IPS-18c (cell line): ENCODE data around the gene PLXNC1.

Source experiments
- H3K4me3 ChIP-seq: 2 replicates; pipeline ENCODE4 v1.7.0; 2013; ENCODE audit warnings: low read depth, mild to moderate bottlenecking, low read length, moderate library complexity; ENCODE audit not compliant: insufficient read depth
- H3K9me3 ChIP-seq: one replicate; pipeline ENCODE4 v1.6.1; 2013; ENCODE audit warnings: mild to moderate bottlenecking, low read length, moderate library complexity; ENCODE audit not compliant: control insufficient read depth, insufficient read depth

The PLXNC1 gene

GRCh38 chr12:94230357-94230905 lies 82.1 kb downstream of the PLXNC1 start:
- Histone ChIP-seq H3K9me3 (no peaks in the 10 kb centered on the region), H3K4me3 (no peak overlapping the region)

DNA sequence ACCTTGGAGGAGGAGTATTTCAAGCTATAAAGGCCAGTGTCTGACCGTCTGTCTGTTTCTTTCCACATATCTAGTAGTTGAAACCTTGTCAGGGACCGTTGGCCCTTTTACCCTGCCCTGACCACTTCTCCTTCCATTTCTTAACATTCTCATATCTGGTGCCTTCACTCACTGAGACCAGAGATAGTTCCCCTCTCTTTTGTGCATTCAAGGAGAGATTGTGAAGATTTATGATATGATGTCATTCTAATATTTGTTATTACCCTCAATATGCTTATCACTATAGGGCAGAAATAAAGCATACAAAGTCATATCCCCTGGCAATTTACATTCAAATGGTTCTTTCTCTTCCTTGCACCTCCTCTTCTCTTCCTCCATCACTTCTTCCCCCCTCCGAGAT lies 83.3 kb downstream of the PLXNC1 start:
- no peaks in the 10 kb centered on the region for H3K9me3 ChIP-seq
- no peak overlapping the region for H3K4me3 ChIP-seq

- no peaks in the 10 kb centered on the region for H3K9me3 ChIP-seq
- H3K4me3 ChIP-seq = no peak overlapping the region
These were observed 87.5 kb downstream of the PLXNC1 start for GRCh38 chr12:94235848-94236247.

DNA sequence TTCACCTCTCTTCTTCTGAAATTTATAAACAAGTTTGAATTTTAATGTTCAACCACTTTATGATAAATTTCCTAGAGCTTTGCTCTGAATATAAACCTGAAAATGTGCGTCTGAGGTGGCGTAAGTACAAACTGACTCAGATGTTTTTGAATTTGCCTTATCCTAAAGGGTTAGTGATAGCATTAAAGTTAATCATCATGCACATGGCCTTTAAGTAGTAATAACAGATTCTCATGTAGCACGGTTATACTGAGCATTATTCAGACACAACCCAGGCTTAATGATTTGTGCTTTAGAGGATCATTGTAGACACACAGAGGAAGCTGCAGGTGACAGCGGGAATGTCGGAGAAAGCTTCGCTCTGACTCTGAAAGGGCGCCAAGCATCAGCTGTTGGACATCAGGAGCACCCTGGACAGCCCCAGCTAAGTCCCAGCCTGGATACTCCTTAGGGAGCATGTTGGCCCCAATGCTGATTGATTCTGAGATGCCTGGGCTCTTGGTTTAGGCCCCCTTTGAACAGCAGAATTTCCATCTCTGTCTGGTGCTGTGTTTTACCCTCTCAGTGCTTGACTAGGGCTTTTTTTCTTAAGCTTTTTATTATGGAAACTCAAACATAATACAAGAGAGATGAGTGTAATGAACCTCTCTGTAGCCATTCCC lies 91.1 kb downstream of the PLXNC1 start:
- no peaks in the 10 kb centered on the region for H3K9me3 ChIP-seq
- no peak overlapping the region for H3K4me3 ChIP-seq

- Histone ChIP-seq H3K9me3 (no peaks in the 10 kb centered on the region), H3K4me3 (no peak overlapping the region)
These were observed 91.8 kb downstream of the PLXNC1 start for GRCh38 chr12:94240171-94240570.

- Histone ChIP-seq H3K9me3 (no peaks in the 10 kb centered on the region), H3K4me3 (no peak overlapping the region)
These were observed 94.5 kb downstream of the PLXNC1 start for GRCh38 chr12:94242901-94243300.

DNA sequence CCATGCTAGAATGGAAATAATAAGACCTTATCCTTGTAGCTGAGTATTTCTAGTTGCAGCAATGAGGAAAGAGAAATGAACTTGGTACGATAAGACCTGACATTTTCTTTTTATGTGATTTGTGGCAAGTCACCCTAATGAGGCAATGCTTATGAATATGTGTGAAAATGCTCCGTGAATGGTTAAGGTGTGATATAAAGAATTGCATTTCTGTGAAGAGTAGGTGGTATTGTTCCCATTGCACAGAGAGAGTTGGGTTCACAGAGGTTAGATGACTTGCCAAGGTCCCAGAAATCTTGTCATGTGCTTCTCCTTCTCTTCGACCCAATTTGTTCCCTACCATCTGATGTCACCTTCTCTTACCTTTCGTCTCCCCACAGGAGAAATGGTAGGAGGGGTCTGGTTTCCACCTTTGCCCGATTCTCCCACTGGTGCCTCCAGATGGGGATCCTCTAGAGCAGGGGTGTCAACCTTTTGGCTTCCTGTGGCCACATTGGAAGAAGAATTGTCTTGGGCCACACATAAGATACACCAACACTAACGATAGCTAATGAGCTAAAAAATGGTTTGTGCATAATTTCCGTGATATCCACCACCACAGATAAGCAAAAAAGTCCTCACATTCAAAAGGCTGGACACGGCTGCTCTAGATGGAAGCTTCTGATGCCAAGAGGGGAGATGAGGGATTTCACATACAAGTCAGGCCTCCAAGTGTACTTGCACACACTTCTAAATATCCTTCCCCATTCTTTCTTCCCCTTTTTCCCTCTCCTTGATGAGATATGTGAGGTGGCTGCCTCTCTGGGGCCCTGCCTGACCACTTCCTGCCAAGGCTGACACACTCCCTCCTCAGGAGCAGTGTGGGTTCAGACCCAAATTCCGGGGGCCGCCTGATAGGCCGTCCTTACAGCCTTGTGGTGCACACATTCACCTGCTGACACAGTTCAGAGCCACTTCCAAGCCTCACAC lies 96.1 kb downstream of the PLXNC1 start:
- H3K4me3 ChIP-seq = no peak overlapping the region

GRCh38 chr12:94245631-94246383 lies 97.4 kb downstream of the PLXNC1 start:
- H3K4me3 ChIP-seq = no peak overlapping the region
- H3K9me3 ChIP-seq = no peaks in the 10 kb centered on the region

More for the DNA sequence above, 96.1 kb downstream of the PLXNC1 start:
- H3K9me3 ChIP-seq = no peaks in the 10 kb centered on the region

GRCh38 chr12:94247246-94247645 lies 98.9 kb downstream of the PLXNC1 start:
- Histone ChIP-seq H3K4me3 (no peak overlapping the region), H3K9me3 (no peaks in the 10 kb centered on the region)

DNA sequence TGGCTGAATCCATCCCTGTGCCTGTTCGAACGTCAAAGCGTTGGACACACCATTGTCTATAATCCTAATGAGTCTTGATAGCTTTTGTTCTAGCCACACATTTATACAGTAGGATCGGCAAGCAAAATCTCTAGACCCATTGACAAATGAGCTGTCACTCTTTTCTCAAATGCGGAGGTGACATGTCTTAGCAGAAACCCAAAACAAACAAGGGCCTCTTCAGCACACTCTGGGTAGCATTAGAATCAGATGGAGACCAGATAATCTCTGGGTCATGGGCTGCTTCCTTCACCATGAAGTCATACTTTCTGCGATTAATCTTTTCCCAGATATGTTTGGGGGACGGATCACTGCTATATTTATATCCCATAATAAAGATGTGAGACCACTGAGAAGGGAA lies 100.2 kb downstream of the PLXNC1 start:
- Histone ChIP-seq H3K9me3 (no peaks in the 10 kb centered on the region), H3K4me3 (no peak overlapping the region)

- Histone ChIP-seq H3K4me3 (no peak overlapping the region), H3K9me3 (no peaks in the 10 kb centered on the region)
These were observed 101.8 kb downstream of the PLXNC1 start for GRCh38 chr12:94250130-94250529.

DNA sequence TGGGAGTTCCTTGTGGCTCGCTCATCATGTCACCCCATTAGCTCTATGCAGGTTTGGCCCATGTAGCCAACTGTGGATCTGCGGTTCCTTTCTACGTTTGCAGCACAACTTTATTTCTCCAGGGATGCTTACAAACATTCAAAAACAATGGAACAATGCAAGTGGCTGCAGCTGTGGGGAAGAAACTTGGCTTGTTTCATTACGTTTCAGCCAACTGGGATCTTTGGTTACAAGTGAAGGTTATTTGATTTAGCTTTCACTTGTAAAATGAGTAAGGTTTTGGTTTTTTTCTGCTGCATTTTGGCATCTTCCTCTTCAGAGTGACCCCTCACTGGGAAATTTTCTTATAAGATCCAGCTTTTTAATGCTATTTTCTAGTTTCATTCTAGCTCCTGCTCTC lies 105.9 kb downstream of the PLXNC1 start:
- Histone ChIP-seq H3K9me3 (no peaks in the 10 kb centered on the region), H3K4me3 (no peak overlapping the region)

DNA sequence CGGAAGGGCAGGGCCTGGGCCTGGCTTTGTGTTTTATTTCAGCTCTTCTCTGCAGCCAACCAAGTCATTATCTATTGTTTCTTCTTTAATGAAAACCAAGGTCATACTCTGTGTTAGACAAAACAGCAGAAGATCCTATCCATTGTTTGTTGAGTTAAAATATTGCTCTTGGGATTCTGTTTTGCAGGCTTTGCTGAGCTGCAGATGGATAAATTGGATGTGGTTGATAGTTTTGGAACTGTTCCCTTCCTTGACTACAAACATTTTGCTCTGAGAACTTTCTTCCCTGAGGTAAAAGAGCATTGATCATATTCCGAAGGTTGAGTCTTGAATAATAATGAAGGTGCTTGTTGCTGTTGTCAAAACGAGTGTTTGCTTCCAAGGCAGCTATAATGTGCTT lies 106.6 kb downstream of the PLXNC1 start:
- H3K9me3 ChIP-seq = no peaks in the 10 kb centered on the region
- no peak overlapping the region for H3K4me3 ChIP-seq

GRCh38 chr12:94255428-94255827 lies 107.1 kb downstream of the PLXNC1 start:
- Histone ChIP-seq H3K9me3 (no peaks in the 10 kb centered on the region), H3K4me3 (no peak overlapping the region)

DNA sequence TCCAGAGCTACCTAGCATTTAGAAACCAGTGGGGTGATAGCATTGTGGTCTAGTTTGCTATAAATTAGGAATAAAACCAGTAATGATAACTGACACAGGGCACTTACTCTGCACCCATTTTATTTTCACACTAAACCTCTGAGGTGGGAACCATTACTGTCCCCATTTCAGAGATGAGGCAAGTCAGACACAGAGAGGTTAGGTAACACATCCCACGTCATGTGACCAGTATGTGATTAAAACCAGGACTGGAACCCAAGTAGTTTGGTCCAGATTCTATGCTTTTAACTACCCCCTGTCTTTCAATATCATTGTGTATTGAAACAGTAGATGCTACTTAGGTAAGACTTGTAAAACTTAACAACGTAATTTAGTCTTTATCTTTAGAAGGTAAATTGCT lies 110.2 kb downstream of the PLXNC1 start:
- Histone ChIP-seq H3K9me3 (no peaks in the 10 kb centered on the region), H3K4me3 (no peak overlapping the region)

- H3K4me3 ChIP-seq = no peak overlapping the region
- H3K9me3 ChIP-seq = no peaks in the 10 kb centered on the region
These were observed 111.6 kb downstream of the PLXNC1 start for GRCh38 chr12:94260017-94260416.

GRCh38 chr12:94260717-94261116 lies 112.3 kb downstream of the PLXNC1 start:
- Histone ChIP-seq H3K4me3 (no peak overlapping the region), H3K9me3 (no peaks in the 10 kb centered on the region)
